Cardiac fibroblast (primary cell): ENCODE results near the gene NECAB3.

Experiments used
- DNase-seq, 2 donors: peaks; one replicate each; pipeline versions ENCODE4 v3.0.0 to v3.0.0-alpha.2; 2010; ENCODE audit warnings: low read depth in 2 of 2
- H3K4me3 ChIP-seq, 2 donors: replicated peaks in 1 of 2; 1 replicate in 1 of 2; 2 replicates in 1 of 2; pipeline ENCODE4 v1.5.1; 2011; ENCODE audit warnings: low read depth in 2 of 2, low read length in 2 of 2, mild to moderate bottlenecking in 2 of 2, moderate library complexity in 1 of 2
- CTCF ChIP-seq: IDR thresholded peaks from one replicate; pipeline ENCODE4 v1.5.1; 2011; ENCODE audit warnings: low read depth, mild to moderate bottlenecking, low read length, inconsistent platforms

Gene NECAB3

GRCh38 chr20:33653900-33654596, 20.2 kb downstream of the NECAB3 start:
- DNase-seq: no peak
- TF ChIP-seq CTCF: no peak
- no peak overlapping the region for H3K4me3 ChIP-seq

- no peak overlapping the region for H3K4me3 ChIP-seq
- DNase-seq: peak; percentile 75 to 78
- TF ChIP-seq CTCF: peak; percentile 95
Observed at GRCh38 chr20:33653218-33653899, 20.9 kb downstream of the NECAB3 start.

GRCh38 chr20:33651562-33652048, 22.6 kb downstream of the NECAB3 start:
- no peak for TF ChIP-seq CTCF
- no peak overlapping the region for H3K4me3 ChIP-seq
- no peak for DNase-seq

- no peak for TF ChIP-seq CTCF
Observed at GRCh38 chr20:33650753-33651561, 23.3 kb downstream of the NECAB3 start.

GRCh38 chr20:33650111-33650752, 24.0 kb downstream of the NECAB3 start:
- H3K4me3 ChIP-seq: no peak overlapping the region
- DNase-seq: no peak
- no peak for TF ChIP-seq CTCF

More at GRCh38 chr20:33650753-33651561, 23.3 kb downstream of the NECAB3 start:
- H3K4me3 ChIP-seq: no peak overlapping the region
- DNase-seq: no peak

GRCh38 chr20:33649201-33649681, 25.0 kb downstream of the NECAB3 start:
- no peak for DNase-seq
- no peak for TF ChIP-seq CTCF
- no peak overlapping the region for H3K4me3 ChIP-seq
